ENCODE data around the gene KLK13. TPM values are rescaled to one million over a fixed set of nuclear protein-coding genes. Genes with fewer than 3 reads are reported as not detected.

The KLK13 gene
- total RNA-seq, 2 experiments from 2014 or later = not detected

GRCh38 chr19:51030631-51031030 is 34.3 kb downstream of the KLK13 start:
- peaks cover 57% of the 10 kb centered on the region for H3K27me3 Mint-ChIP-seq
- ChIA-PET CTCF (no interaction called here), POLR2A (no interaction called here)
- no peak overlapping the region for H3K4me3 Mint-ChIP-seq
- Histone ChIP-seq H3K36me3 (ENCODE audit: insufficient read depth, low read length) (no peaks in the 10 kb centered on the region), H3K4me1 (ENCODE audit: insufficient read depth, low read length) (no peaks in the 10 kb centered on the region), H3K4me3 (ENCODE audit: low read length) (no peak overlapping the region), H3K27ac (ENCODE audit: low read depth in 1 of 2, low read length in 2 of 2) (no peak overlapping the region), H3K9me3 (ENCODE audit: control insufficient read depth in 1 of 2, insufficient read depth in 1 of 2, low read length in 2 of 2) (peaks cover 0 to 4% of the 10 kb centered on the region in 2 experiments), H3K27me3 (ENCODE audit: control insufficient read depth in 1 of 2, insufficient read depth in 2 of 2, low read length in 2 of 2) (peaks cover 4 to 16% of the 10 kb centered on the region in 2 experiments)
- ATAC-seq (ENCODE audit: poor library complexity) (no peak), DNase-seq (no peak)
- intact Hi-C loops (cut with DNase I, micrococcal nuclease) = no loop called here
- no peaks in the 10 kb centered on the region for H3K36me3 Mint-ChIP-seq (ENCODE audit: low read depth)
- no peak overlapping the region for H3K27ac Mint-ChIP-seq
- no peak for TF ChIP-seq CTCF (IDR thresholded peaks at IDR 0.05)
- no peaks in the 10 kb centered on the region for H3K9me3 Mint-ChIP-seq
- no peaks in the 10 kb centered on the region for H3K4me1 Mint-ChIP-seq (ENCODE audit: low read depth)

GRCh38 chr19:51029718-51030117 is 35.2 kb downstream of the KLK13 start:
- no peaks in the 10 kb centered on the region for H3K4me1 Mint-ChIP-seq (ENCODE audit: low read depth)

GRCh38 chr19:51027873-51028272 is 37.0 kb downstream of the KLK13 start:
- H3K4me1 Mint-ChIP-seq (ENCODE audit: low read depth) = no peaks in the 10 kb centered on the region
- no peak overlapping the region for H3K27ac Mint-ChIP-seq
- H3K9me3 ChIP-seq (ENCODE audit: control insufficient read depth in 1 of 2, insufficient read depth in 1 of 2, low read length in 2 of 2) = peaks cover 0 to 4% of the 10 kb centered on the region in 2 experiments
- H3K4me1 ChIP-seq (ENCODE audit: insufficient read depth, low read length) = no peaks in the 10 kb centered on the region
- peaks cover 66% of the 10 kb centered on the region for H3K27me3 Mint-ChIP-seq
- CTCF ChIA-PET = no interaction called here
- ATAC-seq (ENCODE audit: poor library complexity) = no peak
- intact Hi-C loops (cut with DNase I, micrococcal nuclease) = no loop called here
- H3K36me3 Mint-ChIP-seq (ENCODE audit: low read depth) = no peaks in the 10 kb centered on the region
- no peaks in the 10 kb centered on the region for H3K9me3 Mint-ChIP-seq
- H3K4me3 Mint-ChIP-seq = no peak overlapping the region
- H3K4me3 ChIP-seq (ENCODE audit: low read length) = no peak overlapping the region
- H3K27me3 ChIP-seq (ENCODE audit: control insufficient read depth in 1 of 2, insufficient read depth in 2 of 2, low read length in 2 of 2) = peaks cover 2 to 28% of the 10 kb centered on the region in 2 experiments
- no peak for DNase-seq
- POLR2A ChIA-PET = no interaction called here
- no peak for TF ChIP-seq CTCF (IDR thresholded peaks at IDR 0.05)
- no peaks in the 10 kb centered on the region for H3K36me3 ChIP-seq (ENCODE audit: insufficient read depth, low read length)
- H3K27ac ChIP-seq (ENCODE audit: low read depth in 1 of 2, low read length in 2 of 2) = no peak overlapping the region

More at GRCh38 chr19:51029718-51030117, 35.2 kb downstream of the KLK13 start:
- no peaks in the 10 kb centered on the region for H3K4me1 ChIP-seq (ENCODE audit: insufficient read depth, low read length)
- no peak overlapping the region for H3K4me3 ChIP-seq (ENCODE audit: low read length)
- Mint-ChIP-seq H3K27ac (no peak overlapping the region), H3K27me3 (peaks cover 64% of the 10 kb centered on the region), H3K9me3 (no peaks in the 10 kb centered on the region), H3K4me3 (no peak overlapping the region), H3K36me3 (ENCODE audit: low read depth) (no peaks in the 10 kb centered on the region)
- no peak for TF ChIP-seq CTCF (IDR thresholded peaks at IDR 0.05)
- H3K36me3 ChIP-seq (ENCODE audit: insufficient read depth, low read length) = no peaks in the 10 kb centered on the region
- ATAC-seq (ENCODE audit: poor library complexity) = no peak
- intact Hi-C loops (cut with DNase I, micrococcal nuclease) = no loop called here
- H3K27me3 ChIP-seq (ENCODE audit: control insufficient read depth in 1 of 2, insufficient read depth in 2 of 2, low read length in 2 of 2) = peaks cover 4 to 22% of the 10 kb centered on the region in 2 experiments
- CTCF ChIA-PET = no interaction called here
- POLR2A ChIA-PET = no interaction called here
- no peak for DNase-seq
- peaks cover 0 to 4% of the 10 kb centered on the region in 2 experiments for H3K9me3 ChIP-seq (ENCODE audit: control insufficient read depth in 1 of 2, insufficient read depth in 1 of 2, low read length in 2 of 2)
- H3K27ac ChIP-seq (ENCODE audit: low read depth in 1 of 2, low read length in 2 of 2) = no peak overlapping the region

Data from CD4-positive, alpha-beta T cell (primary cell).